GM23338 (cell line): ENCODE data around the gene PNMA1. TPM values are rescaled to one million over a fixed set of nuclear protein-coding genes. Genes with fewer than 3 reads are reported as not detected.

Experiments used
- ATAC-seq: fragments of 200-7000 bp; cut with Tn5 transposase; 3 replicates; pipeline ENCODE4 v1.9.1; 2020
- DNase-seq: peaks from one replicate; pipeline ENCODE4 v3.0.0-alpha.2; 2015; ENCODE audit warnings: low spot score
- H2AFZ ChIP-seq: fragments of 200-600 bp; sonication (generic); 2 replicates; pipeline ENCODE4 v1.8.0; 2016; ENCODE audit warnings: antibody characterized with exemption, mild to moderate bottlenecking, moderate library complexity
- H3F3A ChIP-seq: fragments of 200-600 bp; sonication (generic); replicated peaks from 2 replicates; pipeline ENCODE4 v1.8.0; 2017; ENCODE audit warnings: antibody characterized with exemption, mixed run types, low read depth
- H3K27ac ChIP-seq: fragments of 200-600 bp; sonication (generic); 2 replicates; pipeline ENCODE4 v1.6.1; 2016; ENCODE audit warnings: low read depth
- H3K27me3 ChIP-seq: fragments of 200-600 bp; sonication (generic); 2 replicates; pipeline ENCODE4 v1.8.0; 2016; ENCODE audit warnings: mild to moderate bottlenecking, mixed run types, moderate library complexity; ENCODE audit not compliant: insufficient read depth
- H3K36me3 ChIP-seq: fragments of 200-600 bp; sonication (generic); 2 replicates; pipeline ENCODE4 v1.8.0; 2016; ENCODE audit warnings: mild to moderate bottlenecking; ENCODE audit not compliant: insufficient read depth
- H3K4me1 ChIP-seq: fragments of 200-600 bp; sonication (generic); 2 replicates; pipeline ENCODE4 v1.8.0; 2016; ENCODE audit warnings: mild to moderate bottlenecking, moderate library complexity; ENCODE audit not compliant: insufficient read depth
- H3K4me2 ChIP-seq: fragments of 200-600 bp; sonication (generic); 2 replicates; pipeline ENCODE4 v1.7.1; 2017; ENCODE audit warnings: mixed run types
- H3K4me3 ChIP-seq: fragments of 200-600 bp; sonication (generic); 2 replicates; pipeline ENCODE4 v1.6.1; 2016; ENCODE audit warnings: mixed run types
- H3K79me2 ChIP-seq: fragments of 200-600 bp; sonication (generic); replicated peaks from 2 replicates; pipeline ENCODE4 v1.8.0; 2017; ENCODE audit warnings: mild to moderate bottlenecking; ENCODE audit not compliant: insufficient read depth
- H3K9me2 ChIP-seq: fragments of 200-600 bp; sonication (generic); 2 replicates; pipeline ENCODE4 v1.8.0; 2017; ENCODE audit not compliant: insufficient read depth
- H4K20me1 ChIP-seq: fragments of 200-600 bp; sonication (generic); replicated peaks from 2 replicates; pipeline ENCODE4 v1.8.0; 2017; ENCODE audit warnings: mild to moderate bottlenecking; ENCODE audit not compliant: insufficient read depth
- H3K27ac Mint-ChIP-seq: 2 replicates; pipeline ENCODE4 v1.8.0; 2020; ENCODE audit warnings: inconsistent platforms, mild to moderate bottlenecking, moderate library complexity, mixed read lengths
- H3K27me3 Mint-ChIP-seq: 3 replicates; pipeline ENCODE4 v1.8.0; 2022; ENCODE audit warnings: low read depth, mild to moderate bottlenecking, moderate library complexity, mixed read lengths, inconsistent platforms; ENCODE audit not compliant: insufficient read depth, poor library complexity
- H3K36me3 Mint-ChIP-seq: 3 replicates; pipeline ENCODE4 v1.8.0; 2021; ENCODE audit warnings: low read depth, mild to moderate bottlenecking, inconsistent platforms, moderate library complexity, mixed read lengths
- H3K4me1 Mint-ChIP-seq: 3 replicates; pipeline ENCODE4 v1.8.0; 2020; ENCODE audit warnings: mild to moderate bottlenecking, inconsistent platforms, mixed read lengths
- H3K4me3 Mint-ChIP-seq: 3 replicates; pipeline ENCODE4 v1.8.0; 2021; ENCODE audit warnings: moderate library complexity, mild to moderate bottlenecking, inconsistent platforms, mixed read lengths
- H3K9me3 Mint-ChIP-seq: 3 replicates; pipeline ENCODE4 v1.8.0; 2020; ENCODE audit warnings: moderate library complexity, mild to moderate bottlenecking, inconsistent platforms, mixed read lengths
- CTCF ChIP-seq, 2 experiments: fragments of 200-600 bp in 1 of 2; sonication (generic) in 1 of 2; conservative IDR thresholded peaks; 2 replicates each; pipeline versions ENCODE4 v1.5.1 to v1.6.1; 2016 to 2017; ENCODE audit warnings: antibody characterized with exemption in 2 of 2, low read depth in 2 of 2, mild to moderate bottlenecking in 2 of 2, moderate library complexity in 1 of 2
- EZH2 ChIP-seq: fragments of 200-600 bp; sonication (generic); IDR thresholded peaks from one replicate; pipeline ENCODE4 v1.8.0; 2017; ENCODE audit warnings: antibody characterized with exemption, mild to moderate bottlenecking, low read depth; ENCODE audit not compliant: unreplicated experiment
- EZH2phosphoT487 ChIP-seq: fragments of 200-600 bp; sonication (generic); IDR thresholded peaks from one replicate; pipeline ENCODE4 v1.8.1; 2018; ENCODE audit warnings: antibody characterized with exemption; ENCODE audit not compliant: unreplicated experiment
- POLR2AphosphoS5 ChIP-seq: IDR thresholded peaks from 2 replicates; pipeline ENCODE4 v1.6.1; 2016; ENCODE audit warnings: antibody characterized with exemption, low read depth
- REST ChIP-seq: IDR thresholded peaks from one replicate; pipeline ENCODE4 v1.6.1; 2018; ENCODE audit warnings: antibody characterized with exemption; ENCODE audit not compliant: unreplicated experiment
- STAT1 ChIP-seq: IDR thresholded peaks from one replicate; pipeline ENCODE4 v1.6.1; 2016; ENCODE audit warnings: antibody characterized with exemption; ENCODE audit not compliant: unreplicated experiment
- ZNF114 ChIP-seq: fragments of 250-450 bp; sonication (Bioruptor Pico); IDR thresholded peaks from 2 replicates; pipeline ENCODE4 v1.5.0; 2020; ENCODE audit warnings: mild to moderate bottlenecking, moderate library complexity
- ZNF462 ChIP-seq: fragments of 250-450 bp; sonication (Bioruptor Pico); IDR thresholded peaks from 2 replicates; pipeline ENCODE4 v1.5.0; 2020; ENCODE audit warnings: mild to moderate bottlenecking, moderate library complexity
- polyA plus RNA-seq: library from polyadenylated mRNA; unstranded; fragments of >200 nt; fragmentation: Nextera tagmentation; extraction: Ambion mirVana; gene quantifications from 2 replicates; pipeline ENCODE4 v1.2.1, GENCODE V29; 2016
- total RNA-seq: library from RNA; depleted of rRNA; stranded (reverse); fragments of >200 nt; shearing (Covaris generic); gene quantifications from 2 replicates; pipeline ENCODE4 v1.2.3, GENCODE V29; 2014

Gene PNMA1
- total and polyA plus RNA-seq, 2 experiments from 2014 or later: 18.2 to 32.9 TPM

DNA sequence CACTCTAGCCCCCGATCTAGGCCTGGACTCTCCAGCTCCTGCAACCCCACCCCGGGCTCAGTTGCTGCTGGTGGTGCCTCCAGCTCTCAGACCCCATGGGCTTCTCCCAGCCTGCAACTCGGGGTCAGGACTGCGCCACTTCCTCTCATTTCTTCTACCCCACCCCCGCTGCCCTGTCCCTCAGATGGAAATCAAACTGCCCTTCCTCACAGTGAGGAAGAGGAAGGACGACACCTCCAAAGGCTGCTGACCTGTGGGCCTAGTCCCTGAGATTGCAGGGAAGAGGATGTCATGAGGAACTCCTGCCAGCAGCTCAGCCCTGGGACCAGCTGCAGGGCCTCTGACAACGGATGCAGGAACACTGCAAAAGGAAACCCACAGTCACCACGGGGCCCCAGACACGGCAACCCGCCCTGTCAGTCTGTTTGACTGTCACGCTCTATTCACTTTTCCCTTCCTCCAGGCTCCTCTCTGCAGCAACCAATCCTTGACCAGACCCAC lies 29.3 kb upstream of the PNMA1 start (continued):
- TF ChIP-seq REST: no peak

- DNase-seq (no peak), ATAC-seq (no peak)
- Histone ChIP-seq H3K4me1 (peaks cover 35% of the 10 kb centered on the region), H3K27ac (no peak overlapping the region; the same call in 1 of the 2 replicates), H3K27me3 (no peaks in the 10 kb centered on the region), H3K79me2 (peaks cover 10% of the 10 kb centered on the region), H3F3A (peaks cover 9% of the 10 kb centered on the region; the same call in 1 of the 2 replicates), H2AFZ (no peak overlapping the region), H3K9me2 (no peaks in the 10 kb centered on the region), H4K20me1 (peaks cover 2% of the 10 kb centered on the region; the same call in 1 of the 2 replicates), H3K36me3 (no peaks in the 10 kb centered on the region), H3K4me3 (no peak overlapping the region), H3K4me2 (peak overlapping the region; percentile 80)
- Mint-ChIP-seq H3K4me3 (no peak overlapping the region; the same call in 2 of the 3 replicates), H3K27me3 (peaks cover 10% of the 10 kb centered on the region), H3K27ac (peak overlapping the region; percentile 7), H3K9me3 (no peaks in the 10 kb centered on the region), H3K4me1 (peaks cover 58% of the 10 kb centered on the region), H3K36me3 (no peaks in the 10 kb centered on the region; the same call in 2 of the 3 replicates)
- TF ChIP-seq CTCF (conservative IDR thresholded peaks at IDR 0.05; ENCODE audit: low read depth in 2 of 2) (no peak), REST (no peak), EZH2phosphoT487 (no peak), EZH2 (no peak), POLR2AphosphoS5 (no peak), ZNF114 (no peak), STAT1 (no peak), ZNF462 (CRISPR knock-in tag) (no peak)
Observed at GRCh38 chr14:73742520-73743238, 28.5 kb upstream of the PNMA1 start.
